Measurements from ENCODE around the gene P2RX2. TPM values are rescaled to one million over a fixed set of nuclear protein-coding genes. Genes with fewer than 3 reads are reported as not detected.

Gene P2RX2
- total and polyA plus RNA-seq, 2 experiments from 2014 or later, result 1.1 to 1.7 TPM

GRCh38 chr12:132648616-132649225 is 30.1 kb downstream of the P2RX2 start:
- no peaks in the 10 kb centered on the region for H3K9me3 Mint-ChIP-seq
- no peaks in the 10 kb centered on the region for H3K9me2 ChIP-seq (ENCODE audit: insufficient read depth)
- peaks cover 2% of the 10 kb centered on the region for H3K27me3 Mint-ChIP-seq (ENCODE audit: insufficient read depth, low read depth, poor library complexity)
- peaks cover 42% of the 10 kb centered on the region for H3K36me3 ChIP-seq (ENCODE audit: insufficient read depth)
- peaks cover 77% of the 10 kb centered on the region for H3K36me3 Mint-ChIP-seq (ENCODE audit: low read depth)
- H3K27ac ChIP-seq (ENCODE audit: low read depth), result no peak overlapping the region
- no peaks in the 10 kb centered on the region for H3F3A ChIP-seq (replicated peaks; ENCODE audit: low read depth)
- no peak overlapping the region for H3K4me3 ChIP-seq
- H3K4me1 ChIP-seq (ENCODE audit: insufficient read depth), result no peaks in the 10 kb centered on the region
- no peak overlapping the region for H2AFZ ChIP-seq
- ATAC-seq (no peak), DNase-seq (ENCODE audit: low spot score) (no peak)
- no peak for TF ChIP-seq JUNB (IDR thresholded peaks at IDR 0.05; ENCODE audit: unreplicated experiment)
- TF ChIP-seq ZNF114 (CRISPR knock-in tag; IDR thresholded peaks at IDR 0.05), result no peak
- no peak for TF ChIP-seq EZH2phosphoT487 (IDR thresholded peaks at IDR 0.05; ENCODE audit: unreplicated experiment)
- no peak for TF ChIP-seq CTCF (conservative IDR thresholded peaks at IDR 0.05; ENCODE audit: low read depth in 2 of 2)
- TF ChIP-seq NANOG (IDR thresholded peaks at IDR 0.05; ENCODE audit: borderline replicate concordance), result no peak
- TF ChIP-seq REST (IDR thresholded peaks at IDR 0.05; ENCODE audit: unreplicated experiment), result no peak
- TF ChIP-seq EZH2 (IDR thresholded peaks at IDR 0.05; ENCODE audit: low read depth, unreplicated experiment), result no peak
- TF ChIP-seq ZNF331 (CRISPR knock-in tag; IDR thresholded peaks at IDR 0.05; ENCODE audit: low read depth), result no peak
- no peak for TF ChIP-seq ETS1 (IDR thresholded peaks at IDR 0.05)
- no peak for TF ChIP-seq CREB1 (CRISPR knock-in tag; IDR thresholded peaks at IDR 0.05; ENCODE audit: low read depth)
- TF ChIP-seq STAT1 (IDR thresholded peaks at IDR 0.05; ENCODE audit: unreplicated experiment), result no peak
- no peak for TF ChIP-seq ZNF462 (CRISPR knock-in tag; IDR thresholded peaks at IDR 0.05)
- TF ChIP-seq POLR2AphosphoS5 (IDR thresholded peaks at IDR 0.05; ENCODE audit: low read depth), result no peak
- H4K20me1 ChIP-seq (replicated peaks; ENCODE audit: insufficient read depth), result peaks cover 17% of the 10 kb centered on the region
- H3K79me2 ChIP-seq (replicated peaks; ENCODE audit: insufficient read depth), result no peaks in the 10 kb centered on the region
- H3K4me3 Mint-ChIP-seq, result no peak overlapping the region
- H3K4me1 Mint-ChIP-seq, result no peaks in the 10 kb centered on the region
- H3K4me2 ChIP-seq, result no peak overlapping the region
- no peak overlapping the region; the same call in 1 of the 2 replicates for H3K27ac Mint-ChIP-seq
- H3K27me3 ChIP-seq (ENCODE audit: insufficient read depth), result no peaks in the 10 kb centered on the region
